Vagina (tissue), 2 donors: ENCODE data around the gene RAB11FIP3. TPM values are rescaled to one million over a fixed set of nuclear protein-coding genes. Genes with fewer than 3 reads are reported as not detected.

Experiments used
- DNase-seq, 2 donors: peaks; one replicate each; pipeline ENCODE4 v3.0.0-alpha.2; 2017; ENCODE audit errors: extremely low spot score in 2 of 2
- H3K27ac ChIP-seq: fragments of 200-600 bp; sonication (generic); one replicate; pipeline ENCODE4 v1.5.1; 2019
- H3K27me3 ChIP-seq: fragments of 200-600 bp; sonication (generic); one replicate; pipeline ENCODE4 v1.5.1; 2019
- H3K36me3 ChIP-seq, 2 donors: fragments of 200-600 bp; sonication (generic); one replicate each; pipeline ENCODE4 v1.5.1; 2017 to 2019
- H3K4me1 ChIP-seq: fragments of 200-600 bp; sonication (generic); one replicate; pipeline ENCODE4 v1.5.1; 2019
- H3K4me3 ChIP-seq, 2 donors: fragments of 200-600 bp; sonication (generic); 1 replicate in 1 of 2; 2 replicates in 1 of 2; pipeline ENCODE4 v1.5.1; 2016 to 2019
- H3K9me3 ChIP-seq: fragments of 200-600 bp; sonication (generic); one replicate; pipeline ENCODE4 v1.5.1; 2019
- CTCF ChIP-seq, 3 experiments: fragments of 450-650 bp in 2 of 3; fragments of 200-600 bp in 1 of 3; sonication (generic) in 1 of 3; IDR thresholded peaks; one replicate each; pipeline ENCODE4 v1.5.1; 2017 to 2019; ENCODE audit warnings: antibody characterized with exemption in 3 of 3, mild to moderate bottlenecking in 2 of 3, moderate library complexity in 2 of 3
- POLR2A ChIP-seq, 2 donors: fragments of 450-650 bp; IDR thresholded peaks; one replicate each; pipeline ENCODE4 v1.6.1; 2017; ENCODE audit warnings: antibody characterized with exemption in 2 of 2, mild to moderate bottlenecking in 2 of 2, moderate library complexity in 2 of 2
- POLR2AphosphoS5 ChIP-seq, 2 donors: sonication (generic); formaldehyde crosslinking; IDR thresholded peaks; one replicate each; pipeline ENCODE4 v1.9.0; 2017; ENCODE audit warnings: antibody characterized with exemption in 2 of 2, mild to moderate bottlenecking in 2 of 2, low read depth in 1 of 2; ENCODE audit not compliant: insufficient read depth in 1 of 2
- intact Hi-C: fragments of 100-400 bp; cut with DNase I; formaldehyde crosslinking; loops from one replicate; pipeline ENCODE4 v1.15.1; 2023
- total RNA-seq: library from RNA; depleted of rRNA; stranded (reverse); fragments of >200 nt; gene quantifications from one replicate; pipeline ENCODE4 v1.2.3, GENCODE V29; 2016

RAB11FIP3 gene
- total RNA-seq, 1 donor from 2014 or later, result 36.6 TPM

DNA sequence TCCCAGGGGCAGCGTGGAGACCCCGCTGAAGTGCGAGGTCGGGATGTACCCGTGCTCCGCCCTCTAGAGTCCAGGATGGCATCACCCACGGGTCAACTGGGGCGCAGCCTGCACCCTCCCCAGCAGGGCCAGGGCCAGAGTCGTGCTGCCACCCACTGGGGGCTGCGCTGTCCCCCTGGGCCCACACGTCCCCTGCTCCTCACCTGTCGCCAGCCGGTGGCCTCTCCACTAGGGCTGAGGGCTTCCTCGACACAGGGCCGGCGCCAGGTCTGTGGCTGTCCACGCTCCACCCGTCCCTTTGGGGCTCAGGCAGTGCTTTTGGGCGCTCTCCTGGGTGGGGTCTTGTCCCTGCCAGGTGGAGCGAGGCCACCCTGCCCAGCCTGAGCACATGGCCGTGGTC is 123.1 kb downstream of the RAB11FIP3 start:
- peaks cover 0 to 35% of the 10 kb centered on the region in 2 donors for H3K36me3 ChIP-seq
- intact Hi-C loops, result no loop called here
- H3K4me1 ChIP-seq, result peaks cover 11% of the 10 kb centered on the region
- no peak for TF ChIP-seq POLR2A (IDR thresholded peaks at IDR 0.05)
- no peak for TF ChIP-seq POLR2AphosphoS5 (IDR thresholded peaks at IDR 0.05; ENCODE audit: insufficient read depth in 1 of 2, low read depth in 1 of 2)
- no peak for TF ChIP-seq CTCF (IDR thresholded peaks at IDR 0.05)
- H3K4me3 ChIP-seq, result no peak overlapping the region
- H3K9me3 ChIP-seq, result no peaks in the 10 kb centered on the region
- no peaks in the 10 kb centered on the region for H3K27me3 ChIP-seq
- no peak overlapping the region for H3K27ac ChIP-seq
- DNase-seq, result no peak

GRCh38 chr16:549544-550263 is 124.3 kb downstream of the RAB11FIP3 start:
- DNase-seq, result no peak
- Histone ChIP-seq H3K4me1 (peaks cover 20% of the 10 kb centered on the region), H3K27me3 (no peaks in the 10 kb centered on the region), H3K9me3 (no peaks in the 10 kb centered on the region), H3K4me3 (no peak overlapping the region), H3K27ac (no peak overlapping the region), H3K36me3 (peaks cover 0 to 39% of the 10 kb centered on the region in 2 donors)
- intact Hi-C loops, result no loop called here
- TF ChIP-seq CTCF (IDR thresholded peaks at IDR 0.05), result no peak
- no peak for TF ChIP-seq POLR2AphosphoS5 (IDR thresholded peaks at IDR 0.05; ENCODE audit: insufficient read depth in 1 of 2, low read depth in 1 of 2)
- TF ChIP-seq POLR2A (IDR thresholded peaks at IDR 0.05), result no peak

GRCh38 chr16:551210-551609 is 125.8 kb downstream of the RAB11FIP3 start:
- Histone ChIP-seq H3K4me3 (no peak overlapping the region), H3K9me3 (no peaks in the 10 kb centered on the region), H3K27me3 (no peaks in the 10 kb centered on the region), H3K36me3 (peaks cover 0 to 39% of the 10 kb centered on the region in 2 donors), H3K4me1 (peaks cover 25% of the 10 kb centered on the region), H3K27ac (no peak overlapping the region)
- no peak for TF ChIP-seq POLR2A (IDR thresholded peaks at IDR 0.05)
- TF ChIP-seq CTCF (IDR thresholded peaks at IDR 0.05), result no peak
- TF ChIP-seq POLR2AphosphoS5 (IDR thresholded peaks at IDR 0.05; ENCODE audit: insufficient read depth in 1 of 2, low read depth in 1 of 2), result no peak
- no peak for DNase-seq
- intact Hi-C loops, result no loop called here

DNA sequence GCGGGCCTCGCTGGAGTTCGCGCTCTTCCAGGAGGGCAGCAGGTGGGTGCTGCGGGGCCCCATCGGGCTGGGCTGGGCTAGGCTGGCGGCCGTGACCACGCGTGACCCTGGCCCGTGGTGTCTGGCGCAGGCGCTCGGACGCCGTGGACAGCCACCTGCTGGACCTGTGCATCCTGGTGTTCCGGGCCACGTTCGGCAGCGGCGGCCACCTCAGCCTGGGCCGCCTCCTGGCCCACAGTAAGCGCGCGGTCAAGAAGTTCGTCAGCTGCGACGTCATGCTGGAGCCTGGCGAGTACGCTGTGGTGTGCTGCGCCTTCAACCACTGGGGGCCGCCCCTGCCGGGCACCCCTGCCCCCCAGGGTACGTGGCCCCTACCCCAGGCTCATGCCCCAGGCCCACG is 126.7 kb downstream of the RAB11FIP3 start:
- Histone ChIP-seq H3K4me3 (no peak overlapping the region), H3K36me3 (peaks cover 0 to 39% of the 10 kb centered on the region in 2 donors), H3K4me1 (peaks cover 20% of the 10 kb centered on the region), H3K9me3 (no peaks in the 10 kb centered on the region), H3K27me3 (no peaks in the 10 kb centered on the region), H3K27ac (no peak overlapping the region)
- DNase-seq, result no peak
- intact Hi-C loops, result no loop called here
- TF ChIP-seq POLR2AphosphoS5 (IDR thresholded peaks at IDR 0.05; ENCODE audit: insufficient read depth in 1 of 2, low read depth in 1 of 2) (no peak), POLR2A (IDR thresholded peaks at IDR 0.05) (no peak), CTCF (IDR thresholded peaks at IDR 0.05) (no peak)

GRCh38 chr16:553601-554296 is 128.3 kb downstream of the RAB11FIP3 start:
- Histone ChIP-seq H3K4me1 (peaks cover 14% of the 10 kb centered on the region), H3K9me3 (no peaks in the 10 kb centered on the region), H3K27ac (no peak overlapping the region), H3K36me3 (peaks cover 0 to 39% of the 10 kb centered on the region in 2 donors), H3K4me3 (no peak overlapping the region), H3K27me3 (no peaks in the 10 kb centered on the region)
- no peak for TF ChIP-seq CTCF (IDR thresholded peaks at IDR 0.05)
- TF ChIP-seq POLR2AphosphoS5 (IDR thresholded peaks at IDR 0.05; ENCODE audit: insufficient read depth in 1 of 2, low read depth in 1 of 2), result no peak
- TF ChIP-seq POLR2A (IDR thresholded peaks at IDR 0.05), result no peak
- DNase-seq, result no peak
- intact Hi-C loops, result no loop called here
